Ovary (tissue), 10 donors: ENCODE results near the gene NDUFB2. TPM values are rescaled to one million over a fixed set of nuclear protein-coding genes. Genes with fewer than 3 reads are reported as not detected.

Source experiments
- DNase-seq, 5 donors: peaks; one replicate each; pipeline ENCODE4 v3.0.0-alpha.2; 2019 to 2020
- H3K27ac ChIP-seq, 2 donors: fragments of 200-600 bp; one replicate each; pipeline versions ENCODE4 v1.5.1 to v1.8.0; 2019 to 2022
- H3K27me3 ChIP-seq: fragments of 200-600 bp; one replicate; pipeline ENCODE4 v1.8.0; 2022
- H3K36me3 ChIP-seq: fragments of 200-600 bp; sonication (generic); one replicate; pipeline ENCODE4 v1.5.1; 2019
- H3K4me1 ChIP-seq: one replicate; pipeline ENCODE4 v1.8.1; 2013; ENCODE audit warnings: mild to moderate bottlenecking, moderate library complexity; ENCODE audit not compliant: insufficient read depth
- H3K4me3 ChIP-seq: fragments of 200-600 bp; sonication (generic); one replicate; pipeline ENCODE4 v1.5.1; 2017
- H3K9me3 ChIP-seq, 2 donors: fragments of 200-600 bp in 1 of 2; sonication (generic) in 1 of 2; one replicate each; pipeline versions ENCODE4 v1.5.1 to v1.8.1; 2013 to 2019; ENCODE audit warnings: mild to moderate bottlenecking in 1 of 2, moderate library complexity in 1 of 2
- EP300 ChIP-seq: sonication (generic); formaldehyde crosslinking; IDR thresholded peaks from one replicate; pipeline ENCODE4 v1.6.1; 2017; ENCODE audit warnings: antibody characterized with exemption
- POLR2A ChIP-seq: fragments of 450-650 bp; IDR thresholded peaks from one replicate; pipeline ENCODE4 v1.6.1; 2017; ENCODE audit warnings: antibody characterized with exemption, mild to moderate bottlenecking, moderate library complexity
- WGBS, 3 donors: extraction: QIAGEN DNeasy Blood & Tissue Kit in 1 of 3; methylation state at CpG; one replicate each; pipeline versions ENCODE4 v1.1.5 to v1.1.7; 2013 to 2017; 5-methylcytosine and 5-hydroxymethylcytosine counted together
- intact Hi-C, 4 donors: fragments of 100-400 bp; cut with DNase I; formaldehyde crosslinking; loops; one replicate each; pipeline versions ENCODE4 v1.11.0 to v1.15.1; 2022 to 2023
- long read RNA-seq, 3 donors: library from polyadenylated mRNA in 2 of 3; unstranded in 2 of 3; transcript quantifications; one replicate each; pipeline ENCODE4 v2.0.0 and lab custom pipeline, GENCODE V29; 2021 to 2026
- polyA plus RNA-seq, 2 donors: library from polyadenylated mRNA; stranded (reverse); fragments of 200-250 nt in 1 of 2; fragments of 350-450 nt in 1 of 2; fragmentation: Illumina TruSeq in 1 of 2; extraction: RNeasy Lipid Tissue Mini Kit (QIAGEN cat#74804) in 1 of 2; gene quantifications; one replicate each; pipeline ENCODE4 v1.2.3, GENCODE V29; 2013 to 2014
- total RNA-seq, 7 donors: library from RNA; depleted of rRNA in 2 of 7; stranded (reverse); fragments of >200 nt in 2 of 7; fragmentation: NEBNext Ultra II Directional in 3 of 7; extraction: Animal tissue kit (Norgen Biotek cat#: 25700) in 3 of 7; gene quantifications; one replicate each; pipeline versions ENCODE4 v1.1.0 to v1.2.4, GENCODE V29; 2016 to 2023
- TF ChIP-seq, protein P1 (sequence below), 3 donors: fragments of 450-650 bp in 2 of 3; fragments of 200-600 bp in 1 of 3; IDR thresholded peaks; one replicate each; pipeline versions ENCODE4 v1.5.1 to v1.8.0; 2016 to 2022; ENCODE audit warnings: antibody characterized with exemption in 3 of 3, mild to moderate bottlenecking in 1 of 3
- donor health status: DM: no; HTN: no; CAD: no; lungs with moderate emphysema.
- donor health status: DM: no; HTN: no; CAD: no.
- donor health status: Bipolar disorder and iron deficiency.
- donor health status: DM: yes; HTN: yes; CAD: no.
- donor health status: DM: no; HTN: no; CAD: no.
- donor health status: DM: yes; HTN: yes; CAD: no.

NDUFB2 gene
- total RNA-seq (100 to 1,000 TPM in 6 of 7 donors, 10 to 100 TPM in 1; 79.6 to 172 (median 116) TPM), polyA plus RNA-seq (100 to 1,000 TPM; 153 TPM)
- long read RNA-seq, donor 1, transcript NDUFB2-201 (4 exons, 504 nt), result major isoform, 15 of 19 reads
- long read RNA-seq, donor 1, partial matches to known transcripts, result 0 of 19 reads
- long read RNA-seq, donor 1, other reads (novel, unspliced or antisense), result 2 of 19 reads
- long read RNA-seq, donor 2, transcript NDUFB2-208 (4 exons, 499 nt), result minor isoform, 6 of 266 reads
- long read RNA-seq, donor 2, transcript NDUFB2-201 (4 exons, 504 nt), result major isoform, 203 of 266 reads
- long read RNA-seq, donor 2, partial matches to known transcripts, result 50 of 266 reads
- long read RNA-seq, donor 2, other reads (novel, unspliced or antisense), result 0 of 266 reads
- long read RNA-seq, donor 3, transcript NDUFB2-201 (4 exons, 504 nt), result major isoform, 87 of 99 reads
- long read RNA-seq, donor 3, partial matches to known transcripts, result 0 of 99 reads
- long read RNA-seq, donor 3, other reads (novel, unspliced or antisense), result 6 of 99 reads

DNA sequence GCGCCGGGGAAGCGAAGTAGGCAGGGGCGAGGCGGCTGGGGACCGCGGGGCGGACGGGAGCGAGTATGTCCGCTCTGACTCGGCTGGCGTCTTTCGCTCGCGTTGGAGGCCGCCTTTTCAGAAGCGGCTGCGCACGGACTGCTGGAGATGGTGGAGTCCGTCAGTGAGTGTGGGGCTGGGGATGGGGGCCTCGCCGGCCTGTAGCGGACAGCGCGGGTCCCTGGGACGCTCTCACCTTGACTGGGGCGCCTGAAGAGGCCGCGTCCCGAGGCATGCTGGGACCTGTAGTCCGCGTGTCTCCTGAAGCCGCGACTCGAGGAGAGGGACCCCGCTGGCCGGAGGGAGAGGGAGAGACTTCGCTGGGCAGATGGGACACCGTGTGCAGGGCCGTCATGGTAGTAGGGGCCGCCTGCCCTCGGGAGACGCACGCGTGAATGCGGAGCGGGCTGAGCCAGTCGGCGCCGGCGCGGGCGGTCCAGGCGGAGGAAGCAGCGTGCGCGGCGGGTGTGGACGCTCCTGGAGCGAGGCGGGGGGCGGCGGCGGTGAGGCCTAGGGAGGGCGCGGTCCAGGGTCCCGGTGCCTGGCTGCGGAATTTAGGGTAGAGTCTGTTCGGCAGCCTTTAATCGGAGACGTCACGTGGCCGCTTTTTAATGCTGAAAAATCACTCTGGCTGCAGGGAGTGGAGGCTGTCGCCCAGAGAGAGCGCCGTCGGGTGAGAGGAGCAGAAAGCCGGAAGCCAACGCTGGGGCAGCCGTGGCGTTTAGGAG lies at the start of gene NDUFB2:
NDUFB2 (plus strand) TSS at position 29 of the 767 bp plus-strand sequence; CDS start at position 66, 37 bp downstream.
- TF ChIP-seq EP300, result no peak
- TF ChIP-seq, protein P1, sequence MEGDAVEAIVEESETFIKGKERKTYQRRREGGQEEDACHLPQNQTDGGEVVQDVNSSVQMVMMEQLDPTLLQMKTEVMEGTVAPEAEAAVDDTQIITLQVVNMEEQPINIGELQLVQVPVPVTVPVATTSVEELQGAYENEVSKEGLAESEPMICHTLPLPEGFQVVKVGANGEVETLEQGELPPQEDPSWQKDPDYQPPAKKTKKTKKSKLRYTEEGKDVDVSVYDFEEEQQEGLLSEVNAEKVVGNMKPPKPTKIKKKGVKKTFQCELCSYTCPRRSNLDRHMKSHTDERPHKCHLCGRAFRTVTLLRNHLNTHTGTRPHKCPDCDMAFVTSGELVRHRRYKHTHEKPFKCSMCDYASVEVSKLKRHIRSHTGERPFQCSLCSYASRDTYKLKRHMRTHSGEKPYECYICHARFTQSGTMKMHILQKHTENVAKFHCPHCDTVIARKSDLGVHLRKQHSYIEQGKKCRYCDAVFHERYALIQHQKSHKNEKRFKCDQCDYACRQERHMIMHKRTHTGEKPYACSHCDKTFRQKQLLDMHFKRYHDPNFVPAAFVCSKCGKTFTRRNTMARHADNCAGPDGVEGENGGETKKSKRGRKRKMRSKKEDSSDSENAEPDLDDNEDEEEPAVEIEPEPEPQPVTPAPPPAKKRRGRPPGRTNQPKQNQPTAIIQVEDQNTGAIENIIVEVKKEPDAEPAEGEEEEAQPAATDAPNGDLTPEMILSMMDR (IDR thresholded peaks at IDR 0.05), result peak in 2 of 3 donors; percentile 11 to 29
- TF ChIP-seq POLR2A, result peak; percentile 94

GRCh38 chr7:140646931-140647647 lies 49.4 kb upstream of the NDUFB2 start:
- no peak overlapping the region for H3K27ac ChIP-seq
- intact Hi-C loops, result no loop called here

More for the DNA sequence above, at the start of gene NDUFB2:
- Histone ChIP-seq H3K27me3 (no peaks in the 10 kb centered on the region), H3K9me3 (no peaks in the 10 kb centered on the region), H3K4me3 (peak within 1 kb of the TSS; percentile 89), H3K36me3 (no peaks in the 10 kb centered on the region), H3K27ac (peak within 1 kb of the TSS; percentile 77 to 91), H3K4me1 (peaks cover 12% of the 10 kb centered on the region)
- DNase-seq, result peak in 2 of 5 donors; percentile 81
- WGBS, 3 donors, result 0 to 1% (median 0%) methylated on average over 56 to 82 of the region's 82 CpGs
- intact Hi-C loops, result loop anchor here in 1 of 4 donors (5.0 kb wide), 1 partner anchor 315 kb away; the partner anchor contains the start of gene MRPS33

DNA sequence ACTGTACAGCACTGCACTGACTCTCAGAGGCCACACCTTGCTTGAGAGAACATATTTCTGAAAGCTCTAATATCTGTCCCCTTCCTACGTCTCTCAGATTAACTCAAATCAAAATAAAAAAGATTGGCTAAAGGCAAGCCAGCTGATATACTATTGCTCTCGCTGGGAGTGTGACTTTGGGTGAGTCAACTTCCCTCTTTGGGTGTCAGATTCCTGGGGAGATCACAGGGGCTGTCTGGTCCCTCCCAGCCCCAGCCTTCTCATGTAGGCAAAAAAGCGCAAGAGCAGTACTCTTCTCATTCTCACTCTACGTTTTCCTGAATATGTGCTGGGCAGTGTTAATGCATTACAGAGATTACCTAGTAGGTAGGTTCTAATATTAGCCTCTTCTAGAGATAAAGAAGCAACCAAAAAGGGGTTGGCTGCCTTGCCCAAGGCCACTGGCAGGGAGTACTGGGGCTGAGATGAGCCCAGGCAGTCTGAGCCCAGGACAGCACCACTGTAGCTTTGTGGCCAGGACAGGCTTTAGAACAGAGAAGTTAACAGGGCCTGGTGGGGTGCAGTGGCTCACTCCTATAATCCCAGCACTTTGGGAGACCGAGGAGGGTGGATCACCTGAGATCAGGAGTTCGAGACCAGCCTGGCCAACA lies 46.8 kb upstream of the NDUFB2 start:
- intact Hi-C loops, result loop anchor here in 2 of 4 donors (5.0 to 10.0 kb wide), 2 partner anchors 132 to 175 kb away; partner anchors contain the start of gene MKRN1 (in 1 of the 2)
- no peaks in the 10 kb centered on the region for H3K9me3 ChIP-seq
- no peaks in the 10 kb centered on the region for H3K36me3 ChIP-seq
- 76 to 85% (median 79%) methylated on average over 6 of the region's 6 CpGs for WGBS, 3 donors
- peaks cover 1% of the 10 kb centered on the region for H3K4me1 ChIP-seq
- H3K4me3 ChIP-seq, result no peak overlapping the region
- TF ChIP-seq EP300, result no peak
- no peak for TF ChIP-seq POLR2A
- TF ChIP-seq, protein P1 (IDR thresholded peaks at IDR 0.05), result no peak
- no peaks in the 10 kb centered on the region for H3K27me3 ChIP-seq
- peak in 3 of 5 donors; percentile 1 to 23 (median 5) for DNase-seq
- H3K27ac ChIP-seq, result no peak overlapping the region

More at GRCh38 chr7:140646931-140647647, 49.4 kb upstream of the NDUFB2 start:
- H3K27me3 ChIP-seq, result no peaks in the 10 kb centered on the region
- WGBS, 3 donors, result 36 to 39% (median 37%) methylated on average over 8 of the region's 8 CpGs
- no peak overlapping the region for H3K4me3 ChIP-seq
- DNase-seq, result peak in 4 of 5 donors; percentile 34 to 62 (median 42)
- no peak for TF ChIP-seq EP300
- TF ChIP-seq, protein P1 (IDR thresholded peaks at IDR 0.05), result no peak
- TF ChIP-seq POLR2A, result no peak
- H3K4me1 ChIP-seq, result peaks cover 1% of the 10 kb centered on the region
- no peaks in the 10 kb centered on the region for H3K36me3 ChIP-seq
- H3K9me3 ChIP-seq, result no peaks in the 10 kb centered on the region
